Liver (tissue), 9 donors: ENCODE data around the gene MAPKAP1. TPM values are rescaled to one million over a fixed set of nuclear protein-coding genes. Genes with fewer than 3 reads are reported as not detected.

Experiments used
- DNase-seq: peaks from one replicate; pipeline ENCODE4 v3.0.0-alpha.2; 2017; ENCODE audit warnings: low spot score
- H3K27ac ChIP-seq, 2 donors: one replicate each; pipeline ENCODE4 v1.7.0; 2013; ENCODE audit warnings: inconsistent platforms in 2 of 2, low read length in 2 of 2, control low read depth in 1 of 2, low read depth in 1 of 2, mild to moderate bottlenecking in 1 of 2
- H3K27me3 ChIP-seq, 4 donors: one replicate each; pipeline versions ENCODE4 v1.6.1 to v1.7.0; 2013; ENCODE audit warnings: low read length in 3 of 4, inconsistent platforms in 1 of 4, mild to moderate bottlenecking in 1 of 4, moderate library complexity in 1 of 4; ENCODE audit not compliant: control insufficient read depth in 4 of 4, insufficient read depth in 4 of 4
- H3K36me3 ChIP-seq, 4 donors: one replicate each; pipeline versions ENCODE4 v1.6.1 to v1.7.0; 2013; ENCODE audit warnings: low read length in 3 of 4, mild to moderate bottlenecking in 3 of 4, low read depth in 1 of 4, moderate library complexity in 1 of 4; ENCODE audit not compliant: control insufficient read depth in 4 of 4, insufficient read depth in 3 of 4
- H3K4me1 ChIP-seq, 4 donors: one replicate each; pipeline versions ENCODE4 v1.6.1 to v1.7.0; 2013; ENCODE audit warnings: low read length in 3 of 4, mild to moderate bottlenecking in 3 of 4, moderate library complexity in 1 of 4; ENCODE audit not compliant: control insufficient read depth in 4 of 4, insufficient read depth in 4 of 4
- H3K4me3 ChIP-seq, 3 donors: one replicate each; pipeline versions ENCODE4 v1.6.1 to v1.7.0; 2013; ENCODE audit warnings: low read length in 3 of 3, control low read depth in 1 of 3, low read depth in 1 of 3, mild to moderate bottlenecking in 1 of 3
- H3K9ac ChIP-seq, 2 donors: one replicate each; pipeline ENCODE4 v1.7.0; 2013; ENCODE audit warnings: low read length in 2 of 2, mild to moderate bottlenecking in 2 of 2, moderate library complexity in 2 of 2, control low read depth in 1 of 2, low read depth in 1 of 2
- H3K9me3 ChIP-seq, 4 donors: one replicate each; pipeline versions ENCODE4 v1.6.1 to v1.7.0; 2013; ENCODE audit warnings: low read length in 3 of 4; ENCODE audit not compliant: control insufficient read depth in 4 of 4
- EGR1 ChIP-seq, 2 donors: IDR thresholded peaks; 2 replicates each; pipeline ENCODE4 v1.6.1; 2016 to 2018; ENCODE audit warnings: antibody characterized with exemption in 2 of 2, low read depth in 2 of 2
- FOXA1 ChIP-seq: IDR thresholded peaks from 2 replicates; pipeline ENCODE4 v1.6.1; 2016; ENCODE audit warnings: antibody characterized with exemption
- FOXA2 ChIP-seq: IDR thresholded peaks from 2 replicates; pipeline ENCODE4 v1.6.1; 2016; ENCODE audit warnings: antibody characterized with exemption
- GABPA ChIP-seq, 2 donors: IDR thresholded peaks in 1 of 2; conservative IDR thresholded peaks in 1 of 2; 2 replicates each; pipeline ENCODE4 v1.6.1; 2016; ENCODE audit warnings: antibody characterized with exemption in 2 of 2, mild to moderate bottlenecking in 1 of 2, moderate library complexity in 1 of 2
- HNF4A ChIP-seq, 2 donors: conservative IDR thresholded peaks; 2 replicates each; pipeline ENCODE4 v1.6.1; 2016; ENCODE audit warnings: antibody characterized with exemption in 2 of 2, mild to moderate bottlenecking in 2 of 2
- HNF4G ChIP-seq: IDR thresholded peaks from 2 replicates; pipeline ENCODE4 v1.6.1; 2016; ENCODE audit warnings: antibody characterized with exemption
- JUND ChIP-seq, 2 donors: IDR thresholded peaks; 2 replicates each; pipeline ENCODE4 v1.6.1; 2016; ENCODE audit warnings: antibody characterized with exemption in 2 of 2
- NR2F2 ChIP-seq: IDR thresholded peaks from 2 replicates; pipeline ENCODE4 v1.6.1; 2016; ENCODE audit warnings: antibody characterized with exemption
- RAD21 ChIP-seq, 2 donors: IDR thresholded peaks; 2 replicates each; pipeline ENCODE4 v1.6.1; 2016; ENCODE audit warnings: antibody characterized with exemption in 2 of 2, mild to moderate bottlenecking in 2 of 2
- RXRA ChIP-seq, 2 donors: IDR thresholded peaks; 2 replicates each; pipeline ENCODE4 v1.6.1; 2017 to 2018; ENCODE audit warnings: antibody characterized with exemption in 2 of 2, mild to moderate bottlenecking in 1 of 2
- SP1 ChIP-seq: IDR thresholded peaks from 2 replicates; pipeline ENCODE4 v1.6.1; 2018; ENCODE audit warnings: antibody characterized with exemption, mild to moderate bottlenecking
- TAF1 ChIP-seq: conservative IDR thresholded peaks from 2 replicates; pipeline ENCODE4 v1.6.1; 2016; ENCODE audit warnings: antibody characterized with exemption, mild to moderate bottlenecking
- YY1 ChIP-seq: IDR thresholded peaks from 2 replicates; pipeline ENCODE4 v1.6.1; 2016; ENCODE audit warnings: antibody characterized with exemption, mild to moderate bottlenecking
- ZBTB33 ChIP-seq: IDR thresholded peaks from 2 replicates; pipeline ENCODE4 v1.6.1; 2016; ENCODE audit warnings: antibody characterized with exemption
- WGBS: extraction: QIAGEN DNeasy Blood & Tissue Kit; methylation state at CpG from one replicate; pipeline ENCODE4 v1.1.7; 2013; 5-methylcytosine and 5-hydroxymethylcytosine counted together
- polyA plus RNA-seq, 2 donors: library from polyadenylated mRNA; stranded (reverse) in 1 of 2; unstranded in 1 of 2; fragments of 200-250 nt in 1 of 2; fragments of >200 nt in 1 of 2; fragmentation: Nextera tagmentation in 1 of 2; extraction: Ambion mirVana in 1 of 2; gene quantifications; one replicate each; pipeline versions ENCODE4 v1.2.1 to v1.2.3, GENCODE V29; 2013 to 2015
- total RNA-seq, 2 donors: library from RNA; depleted of rRNA; stranded (reverse); fragments of >200 nt; gene quantifications; one replicate each; pipeline ENCODE4 v1.2.3, GENCODE V29; 2014
- TF ChIP-seq, protein P1 (sequence below): IDR thresholded peaks from 2 replicates; pipeline ENCODE4 v1.6.1; 2016; ENCODE audit warnings: antibody characterized with exemption, mild to moderate bottlenecking
- TF ChIP-seq, protein P2 (sequence below): IDR thresholded peaks from 2 replicates; pipeline ENCODE4 v1.6.1; 2016; ENCODE audit warnings: antibody characterized with exemption
- TF ChIP-seq, protein P3 (sequence below): fragments of 150-350 bp; IDR thresholded peaks from 2 replicates; pipeline ENCODE4 v1.5.1; 2017; ENCODE audit warnings: improper control_type of control experiment, low read depth, low read length; ENCODE audit not compliant: missing input control
- TF ChIP-seq, protein P4 (sequence below): IDR thresholded peaks from 2 replicates; pipeline ENCODE4 v1.6.1; 2016; ENCODE audit warnings: antibody characterized with exemption
- donor health status: healthy.
- donor health status: healthy.
- donor health status: healthy.
- donor health status: healthy.
- donor health status: healthy.

The MAPKAP1 gene
- total and polyA plus RNA-seq, 4 donors, result 23.6 to 55.9 (median 32.7) TPM

DNA sequence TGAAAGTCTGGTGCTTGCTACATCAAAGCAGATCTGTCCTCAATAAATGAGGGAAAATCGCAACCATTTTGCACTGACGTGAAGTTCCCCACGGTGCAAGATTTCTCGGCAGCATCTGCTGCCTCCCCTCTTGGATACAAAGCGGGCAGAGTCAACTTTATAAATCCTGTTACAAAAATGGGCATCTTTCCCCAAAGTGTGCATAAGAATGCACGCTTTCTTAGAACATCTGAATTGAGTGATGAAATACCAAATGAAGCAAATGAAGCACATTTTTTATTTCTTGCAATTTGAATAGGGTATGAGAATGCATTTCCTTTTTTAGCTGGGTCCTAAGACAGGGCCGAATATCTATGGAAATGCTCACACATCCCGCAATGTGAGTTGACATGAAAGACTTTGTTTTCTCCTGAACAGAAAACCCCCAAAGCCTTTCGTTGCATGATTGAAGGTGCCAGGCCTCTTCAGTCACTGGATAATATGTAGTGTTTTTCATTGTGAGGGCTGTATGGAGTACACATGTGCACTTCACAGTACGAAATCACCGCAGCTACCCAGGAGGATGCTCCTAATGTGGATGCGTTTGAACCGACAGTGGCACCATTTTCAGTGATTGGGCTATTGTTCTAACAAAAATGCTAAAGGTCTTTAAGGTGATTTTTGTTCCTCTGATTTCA lies 19.6 kb upstream of the MAPKAP1 start:
- no peaks in the 10 kb centered on the region for H3K27me3 ChIP-seq
- H3K9me3 ChIP-seq, result no peaks in the 10 kb centered on the region
- H3K36me3 ChIP-seq, result no peaks in the 10 kb centered on the region
- H3K9ac ChIP-seq, result no peak overlapping the region
- DNase-seq, result no peak
- WGBS, result 89% methylated on average over 13 of the region's 13 CpGs
- no peak overlapping the region for H3K4me3 ChIP-seq
- TF ChIP-seq, protein P1, sequence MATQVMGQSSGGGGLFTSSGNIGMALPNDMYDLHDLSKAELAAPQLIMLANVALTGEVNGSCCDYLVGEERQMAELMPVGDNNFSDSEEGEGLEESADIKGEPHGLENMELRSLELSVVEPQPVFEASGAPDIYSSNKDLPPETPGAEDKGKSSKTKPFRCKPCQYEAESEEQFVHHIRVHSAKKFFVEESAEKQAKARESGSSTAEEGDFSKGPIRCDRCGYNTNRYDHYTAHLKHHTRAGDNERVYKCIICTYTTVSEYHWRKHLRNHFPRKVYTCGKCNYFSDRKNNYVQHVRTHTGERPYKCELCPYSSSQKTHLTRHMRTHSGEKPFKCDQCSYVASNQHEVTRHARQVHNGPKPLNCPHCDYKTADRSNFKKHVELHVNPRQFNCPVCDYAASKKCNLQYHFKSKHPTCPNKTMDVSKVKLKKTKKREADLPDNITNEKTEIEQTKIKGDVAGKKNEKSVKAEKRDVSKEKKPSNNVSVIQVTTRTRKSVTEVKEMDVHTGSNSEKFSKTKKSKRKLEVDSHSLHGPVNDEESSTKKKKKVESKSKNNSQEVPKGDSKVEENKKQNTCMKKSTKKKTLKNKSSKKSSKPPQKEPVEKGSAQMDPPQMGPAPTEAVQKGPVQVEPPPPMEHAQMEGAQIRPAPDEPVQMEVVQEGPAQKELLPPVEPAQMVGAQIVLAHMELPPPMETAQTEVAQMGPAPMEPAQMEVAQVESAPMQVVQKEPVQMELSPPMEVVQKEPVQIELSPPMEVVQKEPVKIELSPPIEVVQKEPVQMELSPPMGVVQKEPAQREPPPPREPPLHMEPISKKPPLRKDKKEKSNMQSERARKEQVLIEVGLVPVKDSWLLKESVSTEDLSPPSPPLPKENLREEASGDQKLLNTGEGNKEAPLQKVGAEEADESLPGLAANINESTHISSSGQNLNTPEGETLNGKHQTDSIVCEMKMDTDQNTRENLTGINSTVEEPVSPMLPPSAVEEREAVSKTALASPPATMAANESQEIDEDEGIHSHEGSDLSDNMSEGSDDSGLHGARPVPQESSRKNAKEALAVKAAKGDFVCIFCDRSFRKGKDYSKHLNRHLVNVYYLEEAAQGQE, result no peak
- TF ChIP-seq, protein P2, sequence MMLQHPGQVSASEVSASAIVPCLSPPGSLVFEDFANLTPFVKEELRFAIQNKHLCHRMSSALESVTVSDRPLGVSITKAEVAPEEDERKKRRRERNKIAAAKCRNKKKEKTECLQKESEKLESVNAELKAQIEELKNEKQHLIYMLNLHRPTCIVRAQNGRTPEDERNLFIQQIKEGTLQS, result no peak
- TF ChIP-seq GABPA (IDR thresholded peaks at IDR 0.05 in 1 of 2, conservative IDR thresholded peaks at IDR 0.05 in 1 of 2) (no peak), SP1 (no peak), HNF4G (no peak)
- H3K4me1 ChIP-seq, result no peaks in the 10 kb centered on the region
- H3K27ac ChIP-seq, result no peak overlapping the region

GRCh38 chr9:125707472-125707804 lies 430 bp upstream of the MAPKAP1 start:
- Histone ChIP-seq H3K27ac (no peak overlapping the region), H3K9ac (peak overlapping the region; percentile 1 to 21), H3K4me3 (peak overlapping the region; percentile 21 to 86 (median 42)), H3K9me3 (no peaks in the 10 kb centered on the region), H3K36me3 (no peaks in the 10 kb centered on the region), H3K27me3 (no peaks in the 10 kb centered on the region), H3K4me1 (peaks cover 1 to 17% (median 13%) of the 10 kb centered on the region in 4 donors)
- no peak for DNase-seq
- TF ChIP-seq FOXA1 (no peak), SP1 (no peak), GABPA (IDR thresholded peaks at IDR 0.05 in 1 of 2, conservative IDR thresholded peaks at IDR 0.05 in 1 of 2) (no peak), EGR1 (IDR thresholded peaks at IDR 0.05; ENCODE audit: low read depth in 2 of 2) (no peak), FOXA2 (no peak), TAF1 (no peak), YY1 (no peak), NR2F2 (no peak), HNF4G (no peak), ZBTB33 (no peak), HNF4A (conservative IDR thresholded peaks at IDR 0.05) (no peak), RAD21 (IDR thresholded peaks at IDR 0.05) (no peak), RXRA (IDR thresholded peaks at IDR 0.05) (no peak), JUND (IDR thresholded peaks at IDR 0.05) (no peak)
- TF ChIP-seq, protein P2, result no peak
- TF ChIP-seq, protein P3, sequence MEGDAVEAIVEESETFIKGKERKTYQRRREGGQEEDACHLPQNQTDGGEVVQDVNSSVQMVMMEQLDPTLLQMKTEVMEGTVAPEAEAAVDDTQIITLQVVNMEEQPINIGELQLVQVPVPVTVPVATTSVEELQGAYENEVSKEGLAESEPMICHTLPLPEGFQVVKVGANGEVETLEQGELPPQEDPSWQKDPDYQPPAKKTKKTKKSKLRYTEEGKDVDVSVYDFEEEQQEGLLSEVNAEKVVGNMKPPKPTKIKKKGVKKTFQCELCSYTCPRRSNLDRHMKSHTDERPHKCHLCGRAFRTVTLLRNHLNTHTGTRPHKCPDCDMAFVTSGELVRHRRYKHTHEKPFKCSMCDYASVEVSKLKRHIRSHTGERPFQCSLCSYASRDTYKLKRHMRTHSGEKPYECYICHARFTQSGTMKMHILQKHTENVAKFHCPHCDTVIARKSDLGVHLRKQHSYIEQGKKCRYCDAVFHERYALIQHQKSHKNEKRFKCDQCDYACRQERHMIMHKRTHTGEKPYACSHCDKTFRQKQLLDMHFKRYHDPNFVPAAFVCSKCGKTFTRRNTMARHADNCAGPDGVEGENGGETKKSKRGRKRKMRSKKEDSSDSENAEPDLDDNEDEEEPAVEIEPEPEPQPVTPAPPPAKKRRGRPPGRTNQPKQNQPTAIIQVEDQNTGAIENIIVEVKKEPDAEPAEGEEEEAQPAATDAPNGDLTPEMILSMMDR, result no peak
- TF ChIP-seq, protein P1, result no peak
- TF ChIP-seq, protein P4, sequence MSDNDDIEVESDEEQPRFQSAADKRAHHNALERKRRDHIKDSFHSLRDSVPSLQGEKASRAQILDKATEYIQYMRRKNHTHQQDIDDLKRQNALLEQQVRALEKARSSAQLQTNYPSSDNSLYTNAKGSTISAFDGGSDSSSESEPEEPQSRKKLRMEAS, result no peak
- WGBS, result 35% methylated on average over 4 of the region's 4 CpGs
